ENCODE data around the gene PTTG1IP.
"Not testable (repeated sequence)": the region's sequence is repeated elsewhere in the genome, so short reads cannot be mapped to it uniquely, and the experiment has no call there.

PTTG1IP gene

GRCh38 chr21:44845418-44846223 lies 27.9 kb downstream of the PTTG1IP start:
- DNase-seq (ENCODE audit: low read depth in 3 of 3), result peak; percentile 21 to 77 (median 38)

- DNase-seq (ENCODE audit: low read depth in 3 of 3), result no peak
These were observed 29.2 kb downstream of the PTTG1IP start for GRCh38 chr21:44844256-44844655.

GRCh38 chr21:44842721-44843445 lies 30.6 kb downstream of the PTTG1IP start:
- no peak for DNase-seq (ENCODE audit: low read depth in 3 of 3)

- no peak for DNase-seq (ENCODE audit: low read depth in 3 of 3)
These were observed 31.4 kb downstream of the PTTG1IP start for GRCh38 chr21:44842087-44842486.

GRCh38 chr21:44840771-44841170 lies 32.7 kb downstream of the PTTG1IP start:
- DNase-seq (ENCODE audit: low read depth in 3 of 3), result no peak

DNA sequence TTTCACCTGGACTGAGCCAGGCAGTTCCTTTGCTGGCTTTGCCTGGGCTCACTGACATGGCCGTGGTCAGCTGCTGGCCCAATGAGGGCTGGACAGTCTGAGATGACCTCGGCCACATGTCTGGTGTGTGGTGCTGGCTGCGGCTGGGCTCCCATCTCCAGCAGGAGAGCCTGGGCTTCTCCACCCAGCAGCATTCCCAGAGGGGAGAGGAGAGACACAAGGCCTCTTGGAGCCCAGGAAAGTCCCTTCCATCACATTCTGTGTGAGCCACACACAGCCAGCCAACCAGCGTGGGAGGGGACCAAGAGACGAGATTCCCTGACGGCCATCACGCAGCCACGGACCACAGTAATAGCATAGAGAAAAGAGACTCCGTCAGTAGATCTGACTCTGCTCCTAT lies 34.5 kb downstream of the PTTG1IP start:
- DNase-seq (ENCODE audit: low read depth in 3 of 3), result no peak

DNA sequence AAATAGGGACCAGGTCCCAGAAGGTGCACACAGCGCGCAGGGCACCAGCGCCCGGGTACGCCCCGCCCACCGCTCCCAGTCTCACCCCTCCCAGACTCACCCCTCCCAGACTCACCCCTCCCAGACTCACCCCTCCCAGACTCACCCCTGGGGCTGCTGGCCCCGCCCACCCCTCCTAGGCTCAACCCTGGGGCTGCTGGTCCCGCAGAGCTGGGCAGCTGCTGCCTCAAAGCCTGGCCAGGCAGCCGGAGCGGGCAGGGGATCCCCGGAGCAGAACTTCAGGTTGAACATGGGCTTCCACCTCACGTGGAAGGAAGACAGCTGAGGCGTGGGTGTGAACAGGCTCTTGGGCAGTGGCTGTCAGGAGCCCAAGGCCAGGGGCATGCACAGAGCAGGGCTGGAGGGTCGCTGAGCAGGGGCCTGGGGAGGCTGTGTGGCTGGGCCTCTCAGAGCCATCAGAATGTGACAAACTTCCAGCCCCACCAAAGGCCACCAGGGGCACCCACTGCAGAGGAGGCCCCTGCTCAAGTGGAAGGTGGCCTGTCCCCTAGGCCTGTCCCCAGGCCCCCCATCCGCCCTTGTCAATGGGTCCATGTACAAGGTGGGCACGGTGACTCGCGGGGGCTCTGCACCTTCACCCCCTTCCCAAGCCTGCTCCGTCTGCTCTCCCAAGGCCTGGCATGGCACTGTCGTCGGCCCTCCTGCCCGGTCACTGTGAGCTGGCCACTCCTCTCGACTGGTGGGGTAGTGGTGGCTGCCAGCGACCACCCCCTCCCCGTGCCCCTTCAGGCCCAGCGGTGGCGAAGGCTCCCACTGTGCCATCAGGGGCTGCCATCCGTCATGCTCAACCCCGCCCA lies 35.2 kb downstream of the PTTG1IP start:
- no peak for DNase-seq (ENCODE audit: low read depth in 3 of 3)

DNA sequence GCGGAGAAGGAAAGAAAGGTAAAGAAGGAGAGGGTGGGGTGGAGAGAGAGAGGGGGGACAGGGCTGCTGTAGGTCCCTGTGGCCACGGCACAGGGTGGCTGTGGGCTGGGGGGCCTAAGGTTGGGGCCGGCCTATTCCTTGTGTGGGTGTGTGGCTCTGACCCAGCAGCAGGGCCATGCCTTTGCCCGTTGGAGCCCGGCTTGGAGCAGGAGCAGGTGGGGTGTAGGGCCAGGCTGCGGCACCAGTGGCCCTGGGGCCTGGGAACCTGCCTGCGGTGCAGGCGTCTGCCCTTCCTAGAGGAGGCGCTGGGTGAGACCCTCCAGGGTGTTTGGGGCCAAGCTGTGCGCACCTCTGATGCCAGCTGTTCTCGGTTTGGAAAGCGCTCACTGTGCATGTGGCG lies 36.0 kb downstream of the PTTG1IP start:
- DNase-seq (ENCODE audit: low read depth in 3 of 3), result no peak

- DNase-seq (ENCODE audit: low read depth in 3 of 3), result no peak
These were observed 36.6 kb downstream of the PTTG1IP start for GRCh38 chr21:44836666-44837471.

GRCh38 chr21:44836349-44836665 lies 37.2 kb downstream of the PTTG1IP start:
- no peak for DNase-seq (ENCODE audit: low read depth in 3 of 3)

GRCh38 chr21:44835647-44835973 lies 37.9 kb downstream of the PTTG1IP start:
- no peak for DNase-seq (ENCODE audit: low read depth in 3 of 3)

- no peak for DNase-seq (ENCODE audit: low read depth in 3 of 3)
These were observed 38.4 kb downstream of the PTTG1IP start for GRCh38 chr21:44834951-44835646.

DNA sequence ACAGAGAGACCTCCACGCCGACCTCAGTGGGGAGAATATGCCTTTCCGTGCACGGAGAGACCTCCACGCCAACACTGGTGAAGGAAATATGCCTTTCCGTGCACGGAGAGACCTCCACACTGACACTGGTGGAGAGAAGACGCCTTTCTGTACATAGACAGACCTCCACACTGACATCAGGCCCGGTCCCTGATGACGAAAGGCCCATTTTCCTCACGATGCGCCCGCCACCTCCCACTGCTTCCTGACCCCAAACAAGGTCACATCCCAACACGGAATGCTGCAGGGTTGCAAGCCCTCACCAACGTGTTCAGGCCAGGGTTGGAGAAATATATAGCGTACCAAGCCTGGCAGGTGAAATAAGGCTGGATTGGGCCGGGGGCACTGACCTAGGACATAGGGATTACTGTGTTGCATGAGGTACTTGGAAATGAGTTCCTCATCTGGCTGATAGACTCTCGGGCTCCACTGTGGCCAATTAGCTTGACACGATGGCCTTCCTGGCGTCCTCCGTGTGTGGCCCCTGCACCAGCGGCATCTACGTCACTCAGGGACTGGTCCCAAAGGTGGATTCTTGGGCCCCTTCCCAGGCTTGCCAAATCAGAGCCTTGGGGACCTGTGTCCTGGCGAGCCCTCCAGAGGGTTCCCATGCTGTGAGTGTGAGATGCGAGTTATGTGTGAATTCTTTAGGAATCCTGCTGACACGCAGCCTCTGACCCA lies 39.1 kb downstream of the PTTG1IP start:
- DNase-seq (ENCODE audit: low read depth in 3 of 3), result no peak

GRCh38 chr21:44833663-44834062 lies 39.8 kb downstream of the PTTG1IP start:
- DNase-seq (ENCODE audit: low read depth in 3 of 3), result no peak

GRCh38 chr21:44832516-44833255 lies 40.8 kb downstream of the PTTG1IP start:
- not testable (repeated sequence) for DNase-seq (ENCODE audit: low read depth in 3 of 3)

- no peak for DNase-seq (ENCODE audit: low read depth in 3 of 3)
These were observed 42.1 kb downstream of the PTTG1IP start for GRCh38 chr21:44831227-44831860.

GRCh38 chr21:44829507-44830092 lies 43.9 kb downstream of the PTTG1IP start:
- no peak for DNase-seq (ENCODE audit: low read depth in 3 of 3)

GRCh38 chr21:44828362-44829056 lies 45.0 kb downstream of the PTTG1IP start:
- no peak for DNase-seq (ENCODE audit: low read depth in 3 of 3)

All from stimulated activated CD4-positive, alpha-beta T cell treated with anti-CD3 and anti-CD28 coated beads, TNF-alpha, amount 100 ng/mL, for 24 hours (primary cell).